Stimulated activated CD8-positive, alpha-beta memory T cell treated with anti-CD3 and anti-CD28 coated beads, Interleukin-15, amount 100 ng/mL, for 24 hours (primary cell): ENCODE data around the gene HEATR5B.
"Not testable (repeated sequence)": the region's sequence is repeated elsewhere in the genome, so short reads cannot be mapped to it uniquely, and the experiment has no call there.

Experiments
- DNase-seq: peaks from one replicate; pipeline ENCODE4 v3.0.0-alpha.2; 2020; ENCODE audit warnings: low read depth

The HEATR5B gene

DNA sequence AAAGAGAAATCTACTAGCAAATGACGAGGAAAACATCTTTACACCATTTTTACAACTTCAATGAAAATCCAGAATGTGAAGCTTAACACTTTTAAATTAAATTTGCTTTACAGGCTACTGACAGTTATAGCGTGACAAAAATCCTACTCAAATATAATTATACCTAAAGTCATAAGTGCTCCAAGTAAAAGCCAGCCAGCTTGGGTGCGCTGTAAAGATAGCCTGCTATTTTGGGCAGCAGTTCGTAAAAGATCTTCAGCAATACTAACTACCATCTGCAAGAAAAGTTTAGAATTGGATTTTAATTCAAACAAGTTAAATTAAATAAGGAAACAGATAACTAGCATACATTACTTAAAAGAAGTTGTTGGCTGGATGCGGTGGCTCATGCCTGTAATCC lies 22.4 kb downstream of the HEATR5B start:
- DNase-seq = no peak

DNA sequence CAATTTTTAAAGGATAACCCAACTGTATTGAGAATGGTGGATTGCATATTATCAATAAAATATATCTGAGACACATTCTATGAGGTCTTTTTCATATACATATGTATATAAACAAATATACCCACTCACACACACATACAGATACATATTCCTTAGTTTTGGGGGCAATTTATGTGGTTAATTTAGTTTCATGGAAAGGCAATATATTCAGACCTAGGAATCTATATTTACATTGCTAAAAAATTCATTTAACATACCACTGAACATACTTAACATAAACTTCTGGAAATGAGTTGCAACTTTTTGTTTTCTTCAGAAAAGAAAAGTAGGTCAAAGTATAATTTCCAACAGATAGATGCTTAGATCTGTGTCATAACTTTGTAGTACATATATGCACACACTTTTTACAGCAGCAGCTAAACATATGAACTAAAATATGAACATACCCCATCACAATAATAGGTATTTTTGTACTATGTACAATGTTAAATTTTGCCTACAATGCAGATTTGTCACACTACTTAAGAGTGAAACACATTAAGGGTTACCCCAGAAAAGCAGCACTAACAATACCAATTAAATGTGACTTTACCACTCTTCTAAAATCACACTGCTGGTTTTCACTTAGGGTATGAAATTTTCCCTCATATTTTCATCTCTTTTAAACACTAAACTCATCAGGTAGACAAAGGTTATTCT lies 23.0 kb downstream of the HEATR5B start:
- no peak for DNase-seq

GRCh38 chr2:37060446-37060845 lies 23.7 kb downstream of the HEATR5B start:
- DNase-seq = no peak

GRCh38 chr2:37059841-37060240 lies 24.3 kb downstream of the HEATR5B start:
- DNase-seq = no peak

DNA sequence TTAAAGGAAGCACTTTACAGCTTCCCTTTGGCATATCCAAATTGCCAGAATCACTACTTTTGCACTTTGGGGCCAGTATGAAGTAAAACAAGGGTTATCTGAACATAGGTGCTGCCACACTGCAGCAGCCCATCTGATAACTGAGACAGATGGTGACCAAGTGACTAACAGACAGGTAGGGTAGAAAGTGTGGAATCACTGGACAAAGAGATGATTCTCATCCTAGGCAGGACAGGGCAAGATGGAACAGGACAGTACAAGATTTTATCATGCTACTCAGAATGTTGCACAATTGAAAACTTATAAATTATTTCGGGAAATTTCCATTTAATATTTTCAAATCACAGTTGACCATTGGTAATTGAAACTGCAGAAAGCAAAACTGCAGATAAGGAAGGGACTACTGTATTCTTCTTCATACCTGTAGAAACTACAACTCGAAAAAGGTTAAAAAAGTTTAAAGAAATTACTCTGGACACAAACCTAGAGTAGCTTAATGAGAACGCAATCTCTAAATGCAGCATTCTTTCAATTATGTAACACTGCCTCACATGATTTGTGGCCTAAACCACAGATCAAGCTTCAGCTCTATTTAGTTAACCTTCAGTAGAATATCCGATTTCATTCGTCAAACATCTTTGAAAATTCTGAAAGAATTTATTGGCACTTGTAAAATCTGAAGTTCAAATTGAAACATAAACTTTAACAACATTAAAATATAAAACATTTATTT lies 31.4 kb downstream of the HEATR5B start:
- DNase-seq = no peak

DNA sequence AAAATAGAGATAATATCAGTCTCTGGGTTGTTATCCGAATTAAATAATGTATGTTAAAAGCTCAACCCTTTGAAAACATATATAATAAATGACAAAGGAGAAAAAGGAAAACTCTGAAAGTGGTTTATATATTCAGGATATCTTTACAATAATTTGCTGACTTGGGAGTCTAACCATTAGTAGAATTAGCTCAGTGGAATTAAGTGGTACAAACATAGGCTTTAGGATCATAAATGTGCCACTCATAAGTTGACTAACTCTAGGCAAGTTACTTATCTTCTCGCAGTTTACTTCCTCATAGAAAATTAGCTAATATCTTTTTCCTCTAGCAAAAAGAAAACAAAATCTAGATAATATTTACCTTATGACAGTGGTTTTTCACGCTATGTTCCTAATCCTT lies 44.6 kb downstream of the HEATR5B start:
- no peak for DNase-seq

DNA sequence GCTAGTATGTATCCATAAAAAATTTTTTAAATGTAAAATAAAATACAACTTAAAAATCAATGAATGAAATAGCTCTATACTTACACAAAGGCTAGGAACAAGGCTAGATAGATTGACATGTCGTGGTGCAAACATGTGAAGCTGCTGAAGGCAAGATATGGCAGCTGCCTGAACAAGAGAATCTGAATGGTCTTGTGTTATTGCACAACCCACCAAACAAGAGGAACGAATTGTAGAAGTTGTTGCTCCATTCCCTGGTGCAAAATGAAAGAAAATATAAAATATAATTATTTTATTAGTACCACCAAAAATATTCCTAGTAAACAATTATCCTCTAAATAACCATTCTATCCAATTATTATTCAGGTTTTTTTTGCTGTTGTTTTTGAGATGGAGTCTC lies 46.4 kb downstream of the HEATR5B start:
- no peak for DNase-seq

- no peak for DNase-seq
Measured at GRCh38 chr2:37029758-37030157, 54.4 kb downstream of the HEATR5B start.

DNA sequence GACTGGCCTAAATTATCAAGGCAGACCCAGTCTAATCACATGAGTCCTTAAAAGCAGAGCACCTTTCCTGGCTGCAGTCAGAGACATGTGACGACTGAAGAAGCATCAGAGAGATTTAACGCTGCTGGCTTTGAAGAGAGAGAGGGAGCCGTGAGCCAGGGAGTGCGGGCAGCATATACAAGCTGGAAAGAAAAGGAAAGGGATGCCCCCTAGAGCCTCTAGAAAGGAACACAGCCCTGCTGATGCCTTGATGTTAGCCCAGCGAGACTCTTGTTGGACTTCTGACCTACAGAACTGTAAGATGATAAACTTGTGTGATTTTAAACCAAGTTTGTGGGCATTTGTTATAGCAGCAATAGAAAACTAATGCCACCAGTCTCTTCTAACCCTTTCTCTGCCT lies 58.1 kb downstream of the HEATR5B start:
- DNase-seq = no peak

DNA sequence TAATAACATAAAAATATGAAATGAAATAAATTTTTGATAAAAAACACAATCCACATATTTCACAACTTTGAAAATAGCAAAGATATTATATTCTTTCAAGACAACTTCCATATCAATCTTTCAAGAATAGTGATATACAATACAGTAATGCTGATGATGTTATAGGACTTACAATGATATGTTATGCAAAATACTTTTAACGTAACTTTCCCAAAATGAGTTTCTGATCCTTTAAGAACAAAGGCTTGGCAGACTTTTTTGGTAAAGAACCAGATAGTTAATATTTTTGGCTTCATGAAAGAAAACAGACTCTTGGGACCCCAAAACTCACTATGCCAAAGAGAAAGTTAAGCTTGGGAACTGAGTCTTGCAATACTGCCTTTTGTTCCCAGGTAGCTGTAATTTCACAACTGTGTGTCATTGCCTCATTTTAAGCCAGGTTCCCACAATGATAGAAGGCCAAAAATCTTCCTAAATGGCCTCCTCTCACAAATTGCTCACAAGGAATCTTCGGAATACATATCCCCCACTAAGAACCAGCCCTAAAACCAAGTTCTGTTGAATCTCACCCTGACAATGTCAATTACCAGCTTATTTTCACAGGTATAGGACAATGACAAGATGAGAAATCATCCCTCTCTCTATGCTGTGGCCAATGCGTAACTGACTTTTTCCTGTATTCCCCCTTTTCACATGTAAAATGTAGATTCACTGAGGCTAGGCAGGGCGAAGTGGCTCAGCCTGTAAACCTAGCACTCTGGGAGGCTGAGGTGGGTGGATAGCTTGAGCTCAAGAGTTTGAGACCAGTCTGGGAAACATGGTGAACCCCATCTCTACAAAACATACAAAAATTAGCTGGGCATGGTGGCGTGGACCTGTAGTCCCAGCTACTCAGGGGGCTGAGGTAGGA lies 63.0 kb downstream of the HEATR5B start:
- DNase-seq = no peak

DNA sequence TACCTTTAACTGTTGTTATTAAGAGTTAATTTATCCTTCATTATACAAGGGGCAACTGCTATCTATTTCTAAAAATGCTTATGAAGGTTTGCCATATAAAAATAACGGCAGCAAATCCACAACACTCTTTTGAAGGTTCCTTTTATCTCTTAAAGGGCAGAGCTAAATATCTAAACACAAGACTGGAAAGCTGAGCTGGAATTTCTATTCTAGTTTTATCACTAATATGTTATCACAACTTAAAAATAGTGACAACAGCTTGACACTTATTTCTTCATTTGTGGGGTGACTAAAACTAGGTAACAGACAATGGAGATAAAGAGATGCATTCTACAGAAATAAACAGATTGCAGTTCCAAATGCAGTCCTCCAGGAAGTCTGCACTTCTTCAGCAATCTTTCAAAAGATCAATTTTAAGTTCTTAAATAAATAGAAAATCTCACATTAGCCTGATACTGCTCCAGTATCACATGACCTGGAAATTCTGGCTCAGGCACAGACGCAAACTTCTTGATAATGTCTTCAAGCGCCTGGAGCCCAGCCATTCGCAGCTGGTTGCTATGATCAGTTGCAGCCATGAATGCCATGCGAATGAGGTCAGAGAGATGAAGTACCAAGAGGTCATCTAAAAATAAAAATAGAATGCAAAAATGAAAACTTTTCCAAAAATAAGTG lies 63.8 kb downstream of the HEATR5B start:
- no peak for DNase-seq

GRCh38 chr2:37013315-37013641 lies 70.9 kb downstream of the HEATR5B start:
- no peak for DNase-seq

GRCh38 chr2:37011130-37011529 lies 73.0 kb downstream of the HEATR5B start:
- DNase-seq = no peak

GRCh38 chr2:37005118-37005868 lies 78.9 kb downstream of the HEATR5B start:
- DNase-seq = no peak

DNA sequence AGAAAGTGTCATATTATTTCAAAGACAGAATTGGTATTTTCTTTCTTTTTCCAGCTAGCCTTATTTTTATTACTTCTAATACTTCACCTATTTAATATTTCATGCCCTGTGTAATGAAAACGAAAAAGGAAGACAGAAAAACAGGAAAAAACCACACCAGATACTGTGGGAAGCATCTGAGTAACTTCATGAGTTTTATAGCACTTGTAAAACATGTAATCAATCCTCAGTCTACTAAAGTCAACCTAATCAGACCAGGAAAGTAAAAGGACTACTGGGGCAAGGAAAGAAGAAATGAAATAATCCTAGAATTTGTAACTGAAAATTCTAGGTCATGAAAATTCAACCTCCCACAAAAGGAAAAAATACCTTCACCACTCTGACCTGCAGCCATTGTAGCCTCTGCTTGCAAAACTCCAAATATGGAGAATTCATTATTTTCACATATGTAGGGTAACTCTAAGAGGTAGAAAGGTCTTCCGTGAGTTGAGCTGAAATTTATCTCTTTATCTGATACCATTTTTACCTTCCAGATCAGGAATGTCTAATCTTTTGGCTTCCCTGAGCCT lies 83.1 kb downstream of the HEATR5B start:
- DNase-seq = no peak

DNA sequence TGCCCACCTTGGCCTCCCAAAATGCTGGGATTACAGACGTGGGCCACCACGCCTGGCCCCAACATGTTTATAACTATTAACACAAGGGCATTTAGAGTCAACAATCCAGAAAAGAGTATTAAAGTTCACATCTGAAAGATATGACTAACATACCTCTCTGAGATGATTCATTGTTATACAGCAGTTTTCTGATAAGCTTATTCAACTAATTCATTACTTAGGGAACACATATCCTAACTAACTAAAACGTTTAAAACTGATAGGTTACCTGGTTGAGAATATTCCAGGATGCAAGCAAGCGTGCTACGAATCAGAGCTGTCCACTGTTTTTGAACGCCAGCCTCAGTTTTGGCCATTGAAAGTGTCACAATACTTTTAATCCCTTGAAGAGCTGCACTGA lies 83.9 kb downstream of the HEATR5B start:
- no peak for DNase-seq

DNA sequence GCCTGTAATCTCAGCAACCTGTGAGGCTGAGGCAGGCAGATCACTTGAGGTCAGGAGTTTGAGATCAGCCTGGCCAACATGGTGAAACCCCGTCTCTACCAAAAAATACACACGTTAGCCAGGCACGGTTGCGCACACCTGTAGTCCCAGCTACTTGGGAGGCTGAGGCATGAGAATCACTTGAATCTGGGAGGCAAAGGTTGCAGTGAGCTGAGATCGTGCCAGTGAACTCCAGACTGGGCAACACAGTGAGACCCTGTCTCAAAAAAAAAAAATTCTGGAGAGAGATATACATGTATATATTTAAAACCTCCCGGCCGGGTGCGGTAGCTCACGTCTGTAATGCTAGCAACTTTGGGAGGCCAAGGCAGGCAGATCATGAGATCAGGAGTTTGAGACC lies 84.8 kb downstream of the HEATR5B start:
- DNase-seq = not testable (repeated sequence)

- no peak for DNase-seq
Measured at GRCh38 chr2:36993841-36994620, 90.1 kb downstream of the HEATR5B start.

GRCh38 chr2:36988008-36988407 lies 96.2 kb downstream of the HEATR5B start:
- no peak for DNase-seq

- no peak for DNase-seq
Measured at GRCh38 chr2:36982467-36982866, 101.7 kb downstream of the HEATR5B start.
